Stimulated activated CD8-positive, alpha-beta memory T cell treated with anti-CD3 and anti-CD28 coated beads, Interleukin-7, amount 100 ng/mL, for 48 hours (primary cell): ENCODE data around the gene ZBTB26.

Experiments used
- DNase-seq, 2 donors: peaks; one replicate each; pipeline ENCODE4 v3.0.0-alpha.2; 2020; ENCODE audit warnings: low read depth in 1 of 2; ENCODE audit errors: extremely low read depth in 1 of 2

ZBTB26 gene, protein sequence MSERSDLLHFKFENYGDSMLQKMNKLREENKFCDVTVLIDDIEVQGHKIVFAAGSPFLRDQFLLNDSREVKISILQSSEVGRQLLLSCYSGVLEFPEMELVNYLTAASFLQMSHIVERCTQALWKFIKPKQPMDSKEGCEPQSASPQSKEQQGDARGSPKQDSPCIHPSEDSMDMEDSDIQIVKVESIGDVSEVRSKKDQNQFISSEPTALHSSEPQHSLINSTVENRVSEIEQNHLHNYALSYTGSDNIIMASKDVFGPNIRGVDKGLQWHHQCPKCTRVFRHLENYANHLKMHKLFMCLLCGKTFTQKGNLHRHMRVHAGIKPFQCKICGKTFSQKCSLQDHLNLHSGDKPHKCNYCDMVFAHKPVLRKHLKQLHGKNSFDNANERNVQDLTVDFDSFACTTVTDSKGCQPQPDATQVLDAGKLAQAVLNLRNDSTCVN

DNA sequence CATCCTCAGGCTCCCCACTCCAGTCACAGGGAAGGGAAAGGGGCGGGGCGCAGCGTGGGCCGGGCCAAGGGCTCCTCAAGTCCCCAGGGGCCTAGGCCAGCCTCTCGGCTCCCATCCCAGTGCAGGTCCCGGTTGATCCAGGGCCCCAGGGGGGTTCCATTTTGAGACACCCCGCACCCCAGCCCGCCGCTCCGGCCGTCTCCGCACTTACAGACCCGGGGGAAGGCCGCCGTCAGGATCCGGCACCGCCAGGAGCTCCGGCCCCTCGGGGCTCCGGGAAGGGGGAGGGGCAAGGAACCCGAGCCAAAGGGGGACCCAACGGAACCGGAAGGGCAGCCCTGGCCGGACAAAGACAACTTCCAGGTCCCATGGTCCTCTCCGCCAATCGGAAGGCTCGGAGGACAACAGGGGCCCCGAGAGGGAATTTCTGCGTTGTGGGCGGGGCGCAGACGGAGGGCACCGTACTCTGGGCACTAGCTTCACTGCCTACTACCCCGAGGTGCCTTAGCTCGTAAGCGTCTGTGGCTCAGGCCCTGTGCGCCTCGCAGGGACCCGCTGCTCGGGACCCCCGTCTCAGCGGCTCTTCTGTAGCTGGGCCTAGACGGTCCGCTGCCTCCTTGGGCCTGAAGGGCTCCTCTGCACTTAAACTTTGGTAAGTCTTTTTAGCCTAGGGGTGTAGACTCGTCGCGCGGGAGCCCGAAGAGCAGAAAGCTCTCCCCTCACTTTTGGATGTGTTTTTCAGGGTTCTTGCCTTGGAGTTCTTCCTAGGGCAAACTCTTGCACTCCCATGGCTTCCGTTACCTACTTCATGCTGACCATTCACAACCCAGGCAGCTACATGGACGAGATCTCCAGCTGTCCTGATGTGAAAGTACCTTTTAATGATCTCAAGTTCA, at the start of gene ZBTB26:
ZBTB26 (minus strand) TSS at position 287 of the 896 bp plus-strand sequence. CDS start 11,578 bp downstream, outside the sequence.
- DNase-seq: peak; percentile 79 to 95

DNA sequence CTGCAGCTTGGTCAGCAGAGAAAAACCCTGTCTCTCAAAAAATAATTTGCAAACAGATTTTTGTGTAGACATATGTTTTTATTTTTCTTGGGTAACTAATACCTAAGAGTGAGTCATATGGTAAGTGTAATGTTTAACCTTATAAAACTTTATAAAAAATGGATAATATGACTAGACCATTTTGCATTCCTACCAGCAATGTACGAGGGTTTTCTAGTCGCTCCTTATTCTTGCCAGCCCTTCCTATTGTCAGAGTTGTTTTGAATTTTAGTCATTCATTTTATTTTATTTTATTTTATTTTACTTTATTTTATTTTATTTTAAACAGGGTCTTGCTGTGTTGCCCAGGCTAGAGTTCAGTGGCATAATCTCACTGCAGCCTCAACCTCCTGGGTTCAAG, 47.3 kb upstream of the ZBTB26 start:
- no peak for DNase-seq

DNA sequence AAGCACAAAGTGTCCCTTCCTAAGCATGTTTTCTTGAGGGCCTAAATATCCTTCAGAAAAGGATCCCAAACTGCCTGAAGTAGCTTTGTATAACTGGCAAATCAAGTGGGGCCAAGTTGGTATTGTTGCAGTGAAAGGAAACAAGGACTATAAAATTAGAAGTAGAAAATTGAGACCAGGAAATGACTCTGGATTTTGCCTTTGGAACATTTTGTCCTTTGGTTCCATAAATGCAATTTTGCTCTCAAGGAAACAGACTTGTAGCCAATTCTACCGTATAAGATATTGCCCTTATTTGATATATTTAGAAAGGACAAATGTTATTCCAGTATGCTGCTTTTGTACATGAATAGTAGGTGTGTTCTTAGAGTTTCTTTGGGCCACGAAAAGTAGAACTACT, 43.9 kb upstream of the ZBTB26 start:
- no peak for DNase-seq

DNA sequence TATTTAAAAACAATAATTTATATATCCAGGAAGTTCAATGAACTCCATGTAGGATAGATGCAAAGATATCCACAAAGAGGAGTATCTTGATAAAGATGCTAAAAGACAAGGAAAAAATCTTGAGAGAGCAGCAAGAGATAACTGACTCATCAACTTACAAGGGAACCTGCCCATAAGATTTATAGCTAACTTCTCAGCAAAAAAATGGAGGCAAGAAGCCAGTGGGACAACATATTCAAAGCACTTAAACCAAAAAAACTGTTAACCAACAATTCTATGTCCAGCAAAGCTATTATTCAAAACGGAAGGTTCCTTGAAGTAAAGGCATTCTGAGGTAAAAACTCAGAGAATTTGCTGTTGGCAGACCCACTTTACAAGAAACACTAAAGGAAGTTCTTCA, 29.8 kb upstream of the ZBTB26 start:
- DNase-seq: no peak

DNA sequence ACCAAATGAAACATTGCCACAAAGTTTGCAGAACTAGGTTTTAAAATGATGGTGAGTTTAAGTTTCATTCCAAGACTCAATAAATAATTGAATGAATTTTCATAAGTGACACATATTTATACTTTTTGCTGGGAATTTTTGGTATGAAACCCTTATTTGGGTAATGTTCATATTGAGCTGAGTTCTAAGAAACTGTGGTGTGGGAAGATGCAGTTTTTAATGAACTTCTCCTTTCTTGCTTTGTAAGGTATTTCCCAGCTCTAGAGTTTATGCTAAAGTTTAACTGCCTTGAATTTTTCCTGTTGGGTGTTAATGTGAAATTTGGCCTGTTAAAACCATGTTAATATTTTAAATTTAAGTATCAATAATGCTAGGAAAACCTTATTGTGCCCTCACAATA, 24.6 kb upstream of the ZBTB26 start:
- DNase-seq: no peak

DNA sequence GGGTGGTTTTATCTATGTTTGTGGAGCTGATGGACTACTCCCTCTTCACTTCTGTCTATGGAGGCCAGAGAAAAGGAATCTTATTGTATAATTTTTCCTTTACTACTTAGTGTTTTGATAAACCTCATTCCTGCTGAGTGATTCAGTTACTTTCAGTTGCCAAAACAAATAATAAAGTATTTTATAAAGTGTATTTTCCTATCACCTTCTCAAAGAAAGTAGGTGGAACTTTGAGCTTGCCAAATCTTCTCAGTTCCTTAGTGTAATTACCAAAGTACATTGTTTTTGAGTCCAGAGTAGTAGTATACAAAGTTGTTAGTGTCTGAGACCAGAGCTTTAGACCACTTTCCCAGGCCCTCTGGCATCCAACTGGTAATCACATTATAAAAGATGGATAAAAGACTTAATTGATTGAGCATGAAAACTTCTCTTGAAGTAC, 23.0 kb upstream of the ZBTB26 start:
- DNase-seq: no peak

DNA sequence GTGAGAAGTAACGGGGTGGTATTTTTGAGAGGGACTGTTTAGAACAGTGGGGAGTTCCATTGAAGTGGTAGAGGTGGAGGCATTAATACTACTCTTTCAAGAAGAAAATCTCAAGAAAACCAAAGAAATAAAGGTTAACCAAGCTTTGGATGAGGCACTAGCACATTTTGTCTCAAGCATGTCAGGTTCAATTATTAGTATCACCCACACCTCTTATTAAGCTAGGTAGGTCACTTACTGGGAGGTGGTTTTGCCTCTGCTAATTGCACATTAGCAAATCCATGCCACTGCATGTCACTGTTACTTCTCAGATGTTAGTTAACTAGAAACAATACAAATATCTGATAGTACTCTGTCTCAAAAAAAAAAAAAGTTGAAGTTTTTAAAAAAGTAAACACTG, 19.7 kb upstream of the ZBTB26 start:
- no peak for DNase-seq

DNA sequence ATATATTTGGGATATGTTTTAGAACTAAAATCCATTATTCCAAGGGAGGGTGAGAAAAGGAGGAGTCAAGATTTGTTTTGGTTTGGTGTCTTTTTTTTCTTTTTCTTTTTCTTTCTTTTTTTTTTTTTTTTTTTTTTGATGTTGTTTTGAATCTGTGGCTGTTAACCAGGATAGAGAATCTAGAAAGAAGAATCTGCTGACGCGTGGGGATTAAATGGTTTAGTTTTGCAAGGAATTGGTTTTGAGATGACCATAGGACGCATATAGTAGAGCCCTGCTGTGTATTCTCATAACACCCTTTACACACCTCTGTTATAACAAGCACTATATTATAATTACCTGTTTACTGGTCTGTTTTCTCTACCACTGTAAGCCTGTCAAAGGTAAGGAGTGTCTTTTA, 19.0 kb upstream of the ZBTB26 start:
- DNase-seq: no peak

DNA sequence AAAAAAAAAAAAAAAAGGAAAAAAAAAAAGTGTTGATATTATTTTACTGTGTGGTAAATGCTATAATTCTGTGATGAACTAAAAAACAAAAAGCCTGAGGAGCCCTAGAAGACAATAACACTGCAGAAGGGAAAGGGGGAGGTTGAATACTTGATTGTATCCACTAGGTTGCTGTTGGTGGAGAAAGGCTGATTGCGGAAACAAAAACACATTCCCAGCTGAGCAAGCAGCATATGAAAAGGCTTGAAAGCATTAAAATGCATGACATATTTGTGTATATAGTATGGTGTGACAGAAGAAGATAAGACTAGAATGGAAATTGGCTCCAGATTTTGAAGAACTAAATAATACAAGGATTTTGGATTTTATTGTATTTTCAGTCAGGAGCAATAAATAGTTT, 18.4 kb upstream of the ZBTB26 start:
- DNase-seq: no peak

DNA sequence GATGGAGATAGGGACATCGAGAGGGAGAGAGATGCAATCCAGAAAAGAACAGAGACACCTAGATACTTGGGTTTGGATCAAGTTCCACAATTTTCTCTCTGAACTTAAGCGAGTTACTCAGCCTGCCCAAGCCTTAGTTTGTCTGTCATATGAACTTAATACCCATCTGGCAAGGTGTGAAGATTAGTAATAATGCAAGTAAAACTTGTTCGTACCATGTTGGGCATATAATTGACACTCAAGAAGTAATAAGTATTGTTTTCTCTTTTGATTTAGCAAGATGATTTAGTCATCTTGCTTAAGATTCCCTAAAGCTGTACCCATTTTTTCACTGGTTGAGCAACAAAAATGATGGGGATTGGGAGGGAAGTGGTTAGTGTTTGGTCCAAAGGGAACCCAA, 17.0 kb upstream of the ZBTB26 start:
- no peak for DNase-seq

DNA sequence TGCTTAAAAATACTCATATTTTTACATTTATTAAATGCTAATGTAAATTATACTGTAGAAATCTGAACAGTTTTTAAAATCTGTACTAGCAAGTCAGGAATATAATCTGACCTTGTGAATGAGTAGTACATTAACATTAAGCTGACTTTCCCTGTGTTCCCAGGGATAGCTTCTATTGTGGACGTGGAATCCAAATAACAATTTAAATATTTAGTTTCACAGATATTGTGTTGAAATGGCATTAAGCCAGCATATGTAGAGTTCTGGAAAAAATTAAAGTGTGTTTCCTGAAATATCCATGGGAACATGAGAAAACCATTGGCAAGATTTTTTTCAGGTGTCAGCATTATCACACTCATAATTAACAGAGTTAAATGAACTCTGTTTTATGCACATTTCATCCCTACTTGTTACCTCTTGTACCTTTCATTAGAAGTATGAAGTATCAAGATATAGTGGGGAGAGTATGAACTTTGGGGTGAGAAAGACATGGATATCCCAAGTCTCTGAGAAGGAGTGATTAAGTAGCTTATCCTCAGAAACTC, 15.2 kb upstream of the ZBTB26 start:
- no peak for DNase-seq

DNA sequence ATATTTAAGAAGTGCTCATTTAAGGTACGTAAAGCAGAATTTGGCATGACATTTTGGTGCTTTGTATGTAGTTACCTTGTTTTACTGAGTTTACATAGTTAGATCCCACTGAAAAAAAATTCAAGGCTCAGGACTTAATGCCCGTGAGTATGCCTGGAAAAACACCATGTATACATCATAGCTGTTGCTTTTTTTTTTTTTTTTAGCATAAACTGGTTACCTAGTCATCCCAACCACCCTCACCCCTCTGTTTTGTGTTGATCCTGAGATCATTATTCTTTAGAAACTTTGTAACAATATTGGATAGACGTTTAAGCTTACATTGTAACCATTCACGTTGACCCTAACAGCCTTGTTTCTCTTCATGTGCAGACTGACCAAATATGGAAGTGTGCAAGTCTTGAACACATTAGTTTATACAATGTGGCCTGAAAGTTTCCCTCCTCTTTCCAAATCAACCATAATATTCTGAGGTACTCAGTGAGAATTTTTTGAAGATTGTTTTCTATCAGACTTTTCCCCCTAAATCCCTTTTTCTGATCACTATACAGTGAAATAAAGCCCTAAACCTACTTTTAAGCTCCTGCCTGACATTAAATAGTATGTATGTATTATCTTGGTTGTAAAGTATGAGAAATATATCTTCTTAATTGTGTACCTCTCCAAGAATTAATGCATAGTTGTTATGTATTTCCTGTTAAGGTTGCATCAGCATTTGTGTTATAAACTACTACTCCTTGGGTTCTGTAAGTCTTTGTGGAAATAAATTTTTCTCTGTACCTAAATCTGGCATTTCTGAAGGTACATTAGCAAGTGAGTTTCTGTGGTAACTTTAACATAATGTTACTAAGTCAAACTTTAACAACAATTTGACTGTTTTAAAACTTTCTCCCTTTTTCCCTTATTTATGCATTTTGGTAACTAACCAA, 13.9 kb upstream of the ZBTB26 start:
- DNase-seq: no peak

DNA sequence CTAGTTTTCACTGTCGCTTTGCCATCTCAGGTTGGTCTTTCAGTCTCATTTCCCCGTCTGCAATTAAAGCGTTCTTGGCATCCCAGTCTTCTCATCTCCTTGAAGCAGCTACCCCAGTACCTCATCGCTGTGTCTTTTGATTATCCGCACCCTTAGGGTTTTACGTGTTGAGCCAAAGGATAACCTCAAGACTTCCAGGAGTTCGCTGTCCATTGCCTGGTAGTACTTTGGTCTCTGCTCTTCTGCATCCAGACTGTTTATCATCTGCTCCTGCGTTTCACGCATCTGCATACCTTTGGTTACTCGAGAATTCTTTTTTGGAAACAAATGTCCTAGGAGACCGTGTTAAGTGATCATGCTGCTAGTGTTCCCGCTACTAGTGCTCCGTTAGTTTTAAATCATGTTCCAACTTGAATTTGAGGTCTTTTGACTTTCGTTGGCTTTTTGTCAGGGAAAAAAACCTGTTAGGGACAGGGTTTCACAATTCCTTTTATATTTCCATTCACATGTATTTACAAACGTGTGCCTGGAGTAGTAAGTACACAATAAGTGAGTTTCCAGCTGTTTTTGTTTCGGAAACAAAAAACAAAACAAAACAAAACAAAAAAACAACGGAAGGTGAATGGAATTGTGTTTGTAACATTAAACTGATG, 10.4 kb upstream of the ZBTB26 start:
- no peak for DNase-seq

DNA sequence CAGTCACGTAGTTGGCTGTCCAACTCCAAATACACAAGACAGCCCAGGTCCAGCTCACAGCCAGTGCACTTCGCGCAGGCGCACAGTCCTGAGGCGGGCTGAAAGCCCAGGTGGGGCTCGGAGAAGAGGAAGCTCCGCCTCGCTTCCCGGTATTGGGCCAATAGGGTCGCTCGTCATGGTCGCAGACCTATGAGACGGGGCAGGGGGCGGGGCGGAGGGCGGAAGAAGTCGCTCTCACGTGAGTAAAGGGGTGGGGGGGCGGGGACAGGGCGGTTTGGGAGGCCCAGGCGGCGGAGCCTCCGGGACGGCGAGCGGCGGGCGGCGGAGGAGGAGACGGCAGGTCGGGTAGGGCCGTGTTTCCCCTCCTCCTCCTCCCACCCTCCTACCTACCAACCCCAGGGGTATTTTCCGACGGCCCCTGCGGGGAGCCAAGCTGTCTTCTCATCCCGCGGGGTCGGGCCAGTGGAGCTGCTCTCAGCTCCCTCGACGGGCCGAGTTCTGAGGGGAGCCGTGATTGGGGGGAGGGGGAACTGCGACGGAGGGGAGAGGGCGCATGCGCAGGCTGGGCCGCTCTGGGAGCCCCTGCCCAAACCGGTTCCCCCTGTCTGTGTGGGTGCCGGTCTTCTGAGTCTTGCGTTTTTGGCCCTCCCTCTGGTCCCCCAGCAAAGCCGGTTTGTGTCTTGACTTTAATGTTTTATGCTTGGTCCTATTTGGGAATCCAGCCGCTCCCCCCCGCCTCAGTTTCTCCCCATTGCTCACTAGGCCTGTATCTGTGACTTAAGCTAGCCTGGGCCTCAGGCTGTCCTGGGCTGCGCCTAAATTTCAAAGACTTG, 9.7 kb upstream of the ZBTB26 start, which contains the start of gene RABGAP1:
RABGAP1 (plus strand) TSS at position 272 of the 833 bp plus-strand sequence. CDS start 16,040 bp downstream, outside the sequence.
- peak; percentile 94 to 99 for DNase-seq

DNA sequence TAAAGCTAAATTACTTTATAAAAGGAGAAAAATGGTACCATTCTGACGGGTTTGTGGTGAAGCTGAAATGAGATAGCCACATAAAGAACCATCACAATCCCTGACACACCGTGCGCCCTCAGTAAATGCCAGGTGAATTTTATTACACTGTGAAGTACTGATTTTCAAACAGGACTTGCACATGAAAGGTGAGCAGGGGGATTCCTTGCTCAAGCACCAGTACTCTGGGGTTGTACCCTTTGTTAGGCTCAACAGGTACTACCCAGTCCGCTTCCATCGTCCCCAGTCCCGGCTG, 9.1 kb upstream of the ZBTB26 start:
- no peak for DNase-seq

DNA sequence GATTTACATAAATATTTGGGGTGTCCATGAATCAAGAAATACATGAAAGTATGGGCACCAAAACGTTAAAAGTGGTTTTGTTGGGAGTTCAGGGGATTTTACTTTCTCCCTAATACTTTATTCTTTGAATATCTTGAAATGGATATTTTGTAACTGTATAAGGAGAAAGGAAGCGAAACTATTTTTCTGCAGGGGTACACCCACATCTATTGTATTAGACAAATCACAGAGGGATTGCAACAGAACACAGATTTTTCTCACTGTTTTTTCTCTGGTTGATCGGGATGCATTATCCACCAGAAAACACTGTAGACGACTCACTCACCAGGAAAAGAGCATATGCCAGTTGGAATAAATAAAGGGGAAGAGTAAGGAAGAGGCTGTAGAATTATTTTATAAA, 8.3 kb upstream of the ZBTB26 start:
- no peak for DNase-seq

DNA sequence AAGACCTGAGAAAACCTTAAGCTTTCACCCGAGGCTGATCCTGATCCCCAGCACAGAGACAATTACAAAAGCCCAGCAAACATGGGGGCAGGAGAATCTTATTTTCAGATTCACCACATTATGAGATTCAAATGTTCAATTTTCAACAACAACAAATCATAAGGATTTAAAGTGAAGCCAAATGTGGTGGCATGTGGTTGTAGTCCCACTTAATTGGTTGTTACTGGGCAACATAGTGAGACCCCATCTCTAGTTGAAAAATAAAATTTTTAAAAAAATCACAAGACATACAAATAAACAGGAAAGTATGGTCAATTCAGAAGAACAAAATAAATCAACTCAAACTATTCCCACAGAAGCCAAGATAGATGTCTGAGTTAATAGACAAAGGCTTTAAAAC, 5.6 kb upstream of the ZBTB26 start:
- DNase-seq: no peak

DNA sequence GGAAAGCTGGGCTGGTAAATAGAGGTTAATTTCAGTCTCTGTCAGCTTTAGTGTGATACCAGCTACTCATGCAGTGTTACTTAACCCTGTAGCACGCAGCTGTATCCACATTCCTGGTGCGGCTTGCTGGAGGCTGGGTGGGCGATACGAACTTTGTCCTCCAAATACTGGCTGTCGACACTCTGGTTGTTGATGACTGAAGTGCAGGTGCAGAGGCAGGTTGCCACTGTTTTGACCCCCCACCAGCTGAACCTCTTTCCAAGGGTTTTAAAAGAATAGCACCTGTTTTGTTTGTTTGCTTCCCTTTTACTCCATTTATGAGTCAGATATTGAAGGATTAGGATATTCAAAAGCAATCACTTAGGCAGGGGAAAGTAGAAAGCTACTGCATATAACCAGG, 5.2 kb upstream of the ZBTB26 start:
- DNase-seq: no peak

DNA sequence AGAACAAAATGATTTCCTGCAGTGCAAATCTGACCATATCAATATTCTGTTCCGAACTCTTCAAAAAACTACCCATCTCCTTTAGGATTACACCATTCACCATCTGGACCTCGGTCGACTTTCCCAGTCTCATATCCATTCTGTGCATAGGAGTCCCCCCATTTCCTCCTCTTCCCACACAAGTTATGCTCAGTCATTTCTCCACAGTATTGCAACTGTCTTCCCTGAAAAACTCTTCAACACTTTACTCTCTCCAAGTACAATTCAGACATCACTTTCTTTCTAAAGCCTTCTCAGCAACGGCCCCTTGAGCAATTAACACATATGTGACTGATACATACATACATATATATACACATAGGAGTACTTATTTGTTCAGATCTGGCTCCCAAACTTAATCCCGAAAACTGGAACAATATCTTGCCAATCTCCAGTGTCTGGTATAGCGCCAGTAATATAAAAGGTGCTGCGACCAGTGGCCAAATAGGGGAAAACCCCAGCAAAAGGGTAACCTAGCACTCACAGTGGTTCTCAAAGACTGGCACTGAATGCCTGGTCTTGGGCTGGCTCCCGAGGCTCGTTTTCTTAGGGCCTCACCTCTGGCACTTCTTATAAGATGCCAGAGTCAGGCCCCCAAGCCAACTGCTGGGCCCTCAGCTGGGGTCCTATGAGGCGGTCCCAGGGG, 629 bp downstream of the ZBTB26 start:
- no peak for DNase-seq
